ENCODE measurements around the gene ACADS.

- no peak for TF ChIP-seq POLR2AphosphoS5 (IDR thresholded peaks at IDR 0.05; ENCODE audit: borderline replicate concordance, low read depth, low read length)
- no peak for TF ChIP-seq EZH2 (IDR thresholded peaks at IDR 0.05)
- no peak for TF ChIP-seq FOXP2 (optimal IDR thresholded peaks at IDR 0.05; ENCODE audit: control extremely low read depth, extremely low read length, insufficient read depth)
Observed at GRCh38 chr12:120744922-120745493, 19.4 kb downstream of the ACADS start.

Data from SK-N-MC (cell line).